Parathyroid adenoma (tissue), 2 donors: ENCODE data around the gene KCNA1.
"Not testable (repeated sequence)": the region's sequence is repeated elsewhere in the genome, so short reads cannot be mapped to it uniquely, and the experiment has no call there.

Source experiments
- H2AFZ ChIP-seq: fragments of 300-600 bp; sonication (generic); one replicate; pipeline ENCODE4 v1.7.0; 2017; ENCODE audit warnings: antibody characterized with exemption, mild to moderate bottlenecking
- H3K27ac ChIP-seq: fragments of 300-600 bp; sonication (generic); one replicate; pipeline ENCODE4 v1.7.0; 2017
- H3K27me3 ChIP-seq: fragments of 300-600 bp; sonication (generic); one replicate; pipeline ENCODE4 v1.7.0; 2017; ENCODE audit warnings: low read length; ENCODE audit not compliant: control insufficient read depth, insufficient read depth
- H3K36me3 ChIP-seq: fragments of 300-600 bp; sonication (generic); one replicate; pipeline ENCODE4 v1.7.0; 2017; ENCODE audit warnings: low read length; ENCODE audit not compliant: control insufficient read depth, insufficient read depth
- H3K4me1 ChIP-seq: fragments of 300-600 bp; sonication (generic); one replicate; pipeline ENCODE4 v1.7.0; 2017; ENCODE audit warnings: control low read depth
- H3K4me2 ChIP-seq: fragments of 300-600 bp; sonication (generic); one replicate; pipeline ENCODE4 v1.7.0; 2017; ENCODE audit warnings: low read length
- H3K4me3 ChIP-seq: fragments of 300-600 bp; sonication (generic); one replicate; pipeline ENCODE4 v1.7.0; 2017; ENCODE audit warnings: low read depth, low read length
- H3K79me2 ChIP-seq: fragments of 300-600 bp; sonication (generic); one replicate; pipeline ENCODE4 v1.7.0; 2017; ENCODE audit warnings: control low read depth
- H3K9ac ChIP-seq: fragments of 300-600 bp; sonication (generic); one replicate; pipeline ENCODE4 v1.7.0; 2017; ENCODE audit warnings: mild to moderate bottlenecking
- H3K9me3 ChIP-seq: fragments of 300-600 bp; sonication (generic); one replicate; pipeline ENCODE4 v1.7.0; 2017; ENCODE audit warnings: low read length; ENCODE audit not compliant: control insufficient read depth
- CTCF ChIP-seq: fragments of 300-600 bp; sonication (generic); IDR thresholded peaks from one replicate; pipeline ENCODE4 v1.7.0; 2017; ENCODE audit warnings: antibody characterized with exemption, mild to moderate bottlenecking
- donor health status: primary hyperparathyroidism.

Gene KCNA1

GRCh38 chr12:4874671-4875070 is 35.0 kb upstream of the KCNA1 start:
- H3K9me3 ChIP-seq: no peaks in the 10 kb centered on the region

GRCh38 chr12:4879481-4879880 is 30.2 kb upstream of the KCNA1 start:
- not testable (repeated sequence) for H3K4me1 ChIP-seq, H3K27me3 ChIP-seq, H3K27ac ChIP-seq, H3K9ac ChIP-seq, H3K4me3 ChIP-seq, H3K9me3 ChIP-seq, H3K36me3 ChIP-seq, H2AFZ ChIP-seq, H3K79me2 ChIP-seq, H3K4me2 ChIP-seq

More at GRCh38 chr12:4874671-4875070, 35.0 kb upstream of the KCNA1 start:
- Histone ChIP-seq H3K9ac (no peak overlapping the region), H3K4me2 (no peak overlapping the region), H3K27ac (no peak overlapping the region), H3K4me3 (no peak overlapping the region), H3K27me3 (no peaks in the 10 kb centered on the region), H3K79me2 (no peaks in the 10 kb centered on the region), H3K36me3 (no peaks in the 10 kb centered on the region), H2AFZ (no peak overlapping the region), H3K4me1 (no peaks in the 10 kb centered on the region)
- TF ChIP-seq CTCF: no peak

- Histone ChIP-seq H3K27ac (no peak overlapping the region), H3K27me3 (no peaks in the 10 kb centered on the region), H2AFZ (peak overlapping the region; percentile 47), H3K9me3 (no peaks in the 10 kb centered on the region), H3K79me2 (no peaks in the 10 kb centered on the region), H3K4me3 (no peak overlapping the region), H3K36me3 (no peaks in the 10 kb centered on the region), H3K9ac (no peak overlapping the region), H3K4me2 (no peak overlapping the region), H3K4me1 (peaks cover 8% of the 10 kb centered on the region)
- TF ChIP-seq CTCF: no peak
Observed at GRCh38 chr12:4881266-4882064, 28.2 kb upstream of the KCNA1 start.

- no peak for TF ChIP-seq CTCF
- Histone ChIP-seq H3K9me3 (no peaks in the 10 kb centered on the region), H3K36me3 (no peaks in the 10 kb centered on the region), H3K4me3 (no peak overlapping the region), H2AFZ (no peak overlapping the region), H3K79me2 (no peaks in the 10 kb centered on the region), H3K9ac (no peak overlapping the region), H3K27me3 (no peaks in the 10 kb centered on the region), H3K4me2 (no peak overlapping the region), H3K4me1 (peaks cover 3% of the 10 kb centered on the region), H3K27ac (no peak overlapping the region)
Observed at GRCh38 chr12:4891866-4892265, 17.8 kb upstream of the KCNA1 start.

GRCh38 chr12:4892418-4892817 is 17.3 kb upstream of the KCNA1 start:
- no peak overlapping the region for H3K9ac ChIP-seq
- H3K27ac ChIP-seq: no peak overlapping the region
- no peaks in the 10 kb centered on the region for H3K9me3 ChIP-seq
- no peaks in the 10 kb centered on the region for H3K27me3 ChIP-seq
- no peak overlapping the region for H3K4me2 ChIP-seq
- H3K4me3 ChIP-seq: no peak overlapping the region
- H3K79me2 ChIP-seq: no peaks in the 10 kb centered on the region
- H3K4me1 ChIP-seq: peaks cover 3% of the 10 kb centered on the region
- H2AFZ ChIP-seq: no peak overlapping the region
- H3K36me3 ChIP-seq: no peaks in the 10 kb centered on the region
- no peak for TF ChIP-seq CTCF
